Forelimb muscle (tissue), 1 donor: ENCODE measurements around the gene BMP4. TPM values are rescaled to one million over a fixed set of nuclear protein-coding genes. Genes with fewer than 3 reads are reported as not detected.

Experiments
- DNase-seq: peaks from one replicate; pipeline ENCODE4 v3.0.0-alpha.2; 2013; ENCODE audit warnings: low read depth
- polyA plus RNA-seq: library from polyadenylated mRNA; unstranded; fragments of 120-200 nt; gene quantifications from one replicate; pipeline ENCODE4 v1.2.1, GENCODE V29; 2013; ENCODE audit not compliant: insufficient read length

The BMP4 gene
- polyA plus RNA-seq, 1 donor: 14.9 TPM

- no peak for DNase-seq
These were observed 7.6 kb upstream of the BMP4 start for GRCh38 chr14:53964249-53964648.

- DNase-seq: no peak
These were observed 6.9 kb upstream of the BMP4 start for GRCh38 chr14:53963320-53964227.

GRCh38 chr14:53962953-53963319 lies 6.3 kb upstream of the BMP4 start:
- no peak for DNase-seq

- DNase-seq: no peak
These were observed 2.0 kb upstream of the BMP4 start for GRCh38 chr14:53958628-53959027.

- DNase-seq: no peak
These were observed 1.1 kb upstream of the BMP4 start for GRCh38 chr14:53957739-53958138.

- no peak for DNase-seq
These were observed 776 bp downstream of the BMP4 start for GRCh38 chr14:53955671-53956426.

- DNase-seq: no peak
These were observed 1.4 kb downstream of the BMP4 start for GRCh38 chr14:53955229-53955556.

GRCh38 chr14:53954551-53955228 lies 1.9 kb downstream of the BMP4 start:
- DNase-seq: no peak

- DNase-seq: no peak
These were observed 2.6 kb downstream of the BMP4 start for GRCh38 chr14:53953828-53954550.

GRCh38 chr14:53953002-53953827 lies 3.4 kb downstream of the BMP4 start:
- DNase-seq: no peak

GRCh38 chr14:53952533-53952932 lies 4.1 kb downstream of the BMP4 start:
- no peak for DNase-seq

GRCh38 chr14:53951627-53952303 lies 4.9 kb downstream of the BMP4 start:
- DNase-seq: no peak

GRCh38 chr14:53951243-53951626 lies 5.4 kb downstream of the BMP4 start:
- no peak for DNase-seq

- no peak for DNase-seq
These were observed 6.4 kb downstream of the BMP4 start for GRCh38 chr14:53950031-53950793.

- DNase-seq: no peak
These were observed 7.4 kb downstream of the BMP4 start for GRCh38 chr14:53949201-53949600.

- no peak for DNase-seq
These were observed 8.3 kb downstream of the BMP4 start for GRCh38 chr14:53948205-53948884.

GRCh38 chr14:53947452-53948204 lies 9.0 kb downstream of the BMP4 start:
- DNase-seq: no peak

GRCh38 chr14:53947094-53947445 lies 9.6 kb downstream of the BMP4 start:
- no peak for DNase-seq
